ENCODE measurements around the gene PIGU.
"Not testable (repeated sequence)": the region's sequence is repeated elsewhere in the genome, so short reads cannot be mapped to it uniquely, and the experiment has no call there.

Gene PIGU, protein sequence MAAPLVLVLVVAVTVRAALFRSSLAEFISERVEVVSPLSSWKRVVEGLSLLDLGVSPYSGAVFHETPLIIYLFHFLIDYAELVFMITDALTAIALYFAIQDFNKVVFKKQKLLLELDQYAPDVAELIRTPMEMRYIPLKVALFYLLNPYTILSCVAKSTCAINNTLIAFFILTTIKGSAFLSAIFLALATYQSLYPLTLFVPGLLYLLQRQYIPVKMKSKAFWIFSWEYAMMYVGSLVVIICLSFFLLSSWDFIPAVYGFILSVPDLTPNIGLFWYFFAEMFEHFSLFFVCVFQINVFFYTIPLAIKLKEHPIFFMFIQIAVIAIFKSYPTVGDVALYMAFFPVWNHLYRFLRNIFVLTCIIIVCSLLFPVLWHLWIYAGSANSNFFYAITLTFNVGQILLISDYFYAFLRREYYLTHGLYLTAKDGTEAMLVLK

GRCh38 chr20:34676642-34677373 is at the start of gene PIGU:
TSS of gene PIGU (minus strand) at chr20:34677092. CDS start at chr20:34677085, 7 bp downstream.
- peak within 1 kb of the TSS; percentile 39 for H3K27ac ChIP-seq
- DNase-seq (ENCODE audit: low read depth, low spot score), result peak; percentile 83

DNA sequence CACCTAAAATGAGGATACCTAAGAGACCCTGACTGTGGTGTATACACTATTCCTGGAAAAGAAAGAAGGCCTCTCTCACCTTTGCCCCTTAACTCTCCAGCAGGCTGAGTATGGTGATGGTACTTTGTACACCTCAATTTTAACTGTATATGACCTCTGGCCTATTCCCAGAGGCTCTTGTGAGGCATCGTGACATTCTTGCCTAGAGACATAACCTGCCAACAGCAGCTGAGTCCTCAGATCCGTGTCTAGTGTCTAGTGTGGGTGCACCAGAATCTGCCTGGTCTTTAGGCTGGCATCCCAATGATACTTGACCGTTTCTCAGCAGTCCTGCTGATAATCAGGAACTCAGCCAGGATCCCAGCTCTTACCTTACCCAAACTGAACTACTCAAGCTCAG is 47.3 kb upstream of the PIGU start:
- DNase-seq (ENCODE audit: low read depth, low spot score), result no peak

DNA sequence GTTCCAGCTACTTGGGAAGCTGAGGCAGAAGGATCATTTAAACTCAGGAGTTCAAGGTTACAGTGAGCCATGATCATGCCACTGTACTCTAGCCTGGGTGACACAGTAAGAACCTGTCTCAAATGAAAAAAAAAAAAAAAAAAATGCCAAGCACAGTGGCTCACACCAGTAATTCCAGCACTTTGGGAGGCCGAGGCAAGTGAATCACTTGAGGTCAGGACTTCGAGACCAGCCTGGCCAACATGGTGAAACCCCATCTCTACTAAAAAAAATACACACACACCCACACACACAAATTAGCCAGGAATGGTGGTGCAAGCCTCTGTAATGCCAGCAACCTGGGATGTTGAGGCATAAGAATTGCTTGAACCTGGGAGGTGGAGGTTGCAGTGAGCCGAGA is 45.7 kb upstream of the PIGU start:
- not testable (repeated sequence) for H3K27ac ChIP-seq; DNase-seq (ENCODE audit: low read depth, low spot score)

More for the DNA sequence above, 47.3 kb upstream of the PIGU start:
- no peak overlapping the region for H3K27ac ChIP-seq

DNA sequence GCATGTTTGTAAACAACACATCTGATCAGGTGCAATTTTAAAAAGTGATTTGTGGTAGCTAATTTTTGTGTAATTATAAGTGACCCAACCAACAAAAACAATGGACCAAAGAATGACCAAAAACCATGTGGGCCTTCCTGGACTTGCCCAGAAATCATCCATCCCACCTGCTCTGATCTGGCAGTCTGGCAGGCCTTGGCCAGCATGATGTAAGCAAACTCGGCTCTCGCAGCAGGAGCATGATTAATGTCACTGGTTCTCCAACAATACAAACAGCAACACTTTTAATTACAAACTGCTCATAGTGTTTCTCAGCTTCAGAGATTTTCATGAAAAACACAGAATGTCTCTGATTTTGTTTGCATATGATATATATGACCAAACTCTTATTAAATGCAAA is 43.4 kb upstream of the PIGU start:
- H3K27ac ChIP-seq, result no peak overlapping the region
- no peak for DNase-seq (ENCODE audit: low read depth, low spot score)

- not testable (repeated sequence) for DNase-seq (ENCODE audit: low read depth, low spot score); H3K27ac ChIP-seq
Observed at GRCh38 chr20:34719242-34720017, 42.5 kb upstream of the PIGU start.

DNA sequence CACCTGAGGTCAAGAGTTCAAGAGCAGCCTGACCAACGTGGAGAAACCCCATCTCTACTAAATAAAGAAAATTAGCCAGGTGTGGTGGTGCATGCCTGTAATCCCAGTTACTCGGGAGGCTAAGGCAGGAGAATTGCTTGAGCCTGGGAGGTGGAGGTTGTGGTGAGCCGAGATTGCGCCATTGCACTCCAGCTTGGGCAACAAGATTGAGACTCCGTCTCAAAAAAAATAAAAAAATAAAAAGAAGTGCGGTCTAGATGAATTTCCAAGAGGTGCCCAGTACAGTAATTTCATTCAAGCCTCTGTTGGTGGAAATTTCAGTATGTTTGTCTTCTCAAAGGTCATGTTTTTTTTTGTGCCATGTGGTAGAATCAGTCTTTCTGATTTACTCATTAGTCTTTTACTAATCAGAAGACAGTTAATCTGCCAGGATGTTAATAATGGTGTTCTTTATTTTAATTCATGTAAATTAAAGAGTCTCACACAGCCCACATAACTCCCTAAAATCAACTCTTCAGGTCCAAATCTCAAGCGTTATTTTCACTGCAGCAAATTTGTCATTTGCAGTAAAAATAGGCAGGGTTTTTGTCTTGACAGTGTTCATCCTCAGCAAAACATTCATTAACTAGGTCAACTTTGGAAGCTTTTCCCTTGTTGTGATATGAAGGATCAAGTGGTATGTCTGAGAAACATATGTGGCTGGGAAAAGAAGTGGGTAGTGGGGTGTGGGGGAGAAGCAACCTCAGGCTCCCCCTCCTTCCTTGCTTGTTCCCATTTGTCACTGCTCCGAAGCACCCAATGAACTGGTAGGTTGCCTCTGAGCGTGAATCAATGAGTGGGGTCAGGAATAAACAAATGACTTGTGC is 40.6 kb upstream of the PIGU start:
- H3K27ac ChIP-seq, result no peak overlapping the region
- no peak for DNase-seq (ENCODE audit: low read depth, low spot score)

GRCh38 chr20:34716921-34717229 is 40.0 kb upstream of the PIGU start:
- DNase-seq (ENCODE audit: low read depth, low spot score), result no peak
- no peak overlapping the region for H3K27ac ChIP-seq

DNA sequence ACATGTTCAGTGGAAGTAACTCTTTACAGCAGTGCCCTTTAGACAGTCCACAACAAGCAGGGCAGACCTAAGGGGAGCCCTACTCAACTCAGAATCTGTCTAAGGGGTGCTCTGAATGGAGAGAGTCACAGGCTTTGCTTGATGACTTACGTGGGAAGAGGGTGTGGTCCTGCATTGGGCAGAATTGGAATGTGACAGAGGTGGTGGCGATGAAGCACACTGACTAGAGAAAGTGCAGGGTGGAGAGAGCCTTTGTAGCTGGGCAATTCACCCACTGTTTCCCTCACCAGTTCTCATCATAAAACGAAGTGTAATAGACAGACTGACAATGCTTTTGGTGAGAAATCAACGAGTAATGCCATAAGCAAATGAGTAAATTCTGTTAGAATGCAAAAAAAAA is 38.5 kb upstream of the PIGU start:
- DNase-seq (ENCODE audit: low read depth, low spot score), result no peak

GRCh38 chr20:34713944-34714515 is 37.1 kb upstream of the PIGU start:
- DNase-seq (ENCODE audit: low read depth, low spot score), result not testable (repeated sequence)
- H3K27ac ChIP-seq, result peak overlapping the region; percentile 27

More for the DNA sequence above, 38.5 kb upstream of the PIGU start:
- H3K27ac ChIP-seq, result no peak overlapping the region

GRCh38 chr20:34713194-34713943 is 36.5 kb upstream of the PIGU start:
- H3K27ac ChIP-seq, result peak overlapping the region; percentile 27
- DNase-seq (ENCODE audit: low read depth, low spot score), result peak; percentile 88

DNA sequence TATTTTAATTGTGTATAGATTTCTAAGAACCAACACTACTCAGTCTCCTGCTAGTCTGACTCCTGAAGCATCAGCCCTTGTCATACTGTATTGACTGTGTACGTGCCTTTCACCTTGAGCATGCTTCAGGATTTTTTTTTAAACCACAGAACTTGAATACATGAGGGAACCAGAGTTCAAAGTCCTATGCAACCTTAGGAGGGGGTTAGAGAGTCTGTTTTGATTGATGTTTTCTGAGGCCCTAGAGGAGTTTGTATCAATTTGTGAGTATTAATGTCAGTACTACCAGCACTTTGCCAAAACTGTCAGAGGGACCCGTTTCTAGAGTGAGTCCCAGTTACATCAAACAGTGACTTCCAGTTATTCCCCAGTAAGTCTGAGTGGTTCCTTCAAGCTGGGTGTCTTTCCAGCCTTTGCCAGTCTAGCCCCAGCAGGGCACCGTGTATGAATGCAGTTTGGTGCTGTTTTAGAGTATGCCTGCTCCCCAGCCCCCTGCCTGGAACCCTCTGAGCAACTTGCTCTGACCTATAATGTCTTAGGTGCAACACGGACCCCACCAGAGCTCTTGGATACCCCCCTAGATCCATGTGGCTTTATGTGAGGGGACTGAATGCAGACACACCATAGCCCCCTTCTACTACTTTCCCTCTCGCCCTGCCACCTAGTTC is 35.8 kb upstream of the PIGU start:
- no peak for DNase-seq (ENCODE audit: low read depth, low spot score)
- peak overlapping the region; percentile 27 for H3K27ac ChIP-seq

DNA sequence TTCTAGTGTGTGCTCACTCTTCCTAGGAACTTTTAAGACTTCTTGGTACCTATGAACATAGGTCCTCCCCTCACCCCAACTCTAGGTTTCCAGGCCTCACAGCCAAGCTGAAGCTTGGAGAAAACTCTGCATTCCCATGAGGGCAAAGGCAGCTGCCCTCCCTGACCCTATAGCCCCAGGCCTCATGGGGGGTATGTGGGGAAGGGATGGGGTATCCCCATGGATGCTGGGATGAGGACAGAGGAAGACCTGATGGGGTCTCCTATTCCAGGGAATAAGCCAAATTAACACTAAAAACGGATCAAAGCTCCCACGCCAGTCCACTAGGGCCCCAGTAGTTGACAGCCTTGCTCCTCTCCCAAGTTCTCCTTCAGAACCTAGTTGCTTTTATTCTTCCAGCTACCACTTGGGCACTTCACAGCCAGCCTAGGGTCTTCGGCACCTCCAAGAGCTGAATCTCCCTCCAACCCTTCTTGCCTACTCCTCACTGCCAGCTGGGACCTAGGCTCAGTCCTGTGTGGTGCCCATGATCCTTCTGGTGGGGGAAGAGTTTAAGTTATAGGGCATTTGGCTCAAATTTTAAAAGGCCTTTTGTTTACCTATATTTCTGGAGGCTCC is 35.0 kb upstream of the PIGU start:
- no peak for DNase-seq (ENCODE audit: low read depth, low spot score)
- no peak overlapping the region for H3K27ac ChIP-seq

DNA sequence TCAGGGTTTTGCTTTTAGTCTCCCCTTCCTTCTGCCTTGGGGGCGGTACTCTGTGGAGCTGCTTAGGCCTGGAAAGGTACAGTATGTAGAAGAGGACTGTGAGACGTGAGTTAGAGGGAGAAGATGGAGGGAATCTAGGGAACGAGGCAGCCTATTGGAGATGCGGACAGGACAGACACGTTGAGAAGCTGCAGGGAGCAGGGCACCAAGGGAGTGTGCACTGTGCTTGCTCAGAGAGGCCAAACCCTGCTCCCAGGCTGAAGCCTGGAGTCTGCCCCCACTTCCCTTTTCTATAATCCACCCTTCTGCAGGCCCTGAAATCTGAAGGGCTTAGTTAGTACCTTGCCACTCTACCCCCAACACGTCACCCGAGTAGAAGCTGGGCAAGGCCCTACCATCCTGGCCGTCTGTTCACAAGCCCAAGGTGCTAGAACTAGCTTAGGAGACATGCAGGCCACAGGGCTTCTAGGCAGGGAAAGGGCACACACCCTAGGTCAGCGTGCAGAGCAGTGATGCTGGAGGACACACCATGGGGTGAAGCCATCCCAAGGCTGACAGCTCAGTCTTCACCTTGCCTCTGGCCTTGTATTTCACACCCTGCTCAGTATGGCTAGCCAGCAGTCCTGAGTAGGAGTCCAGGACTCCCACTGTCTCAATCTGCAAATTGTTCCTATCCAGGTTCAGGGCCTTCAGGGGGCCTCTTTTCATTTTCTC is 34.1 kb upstream of the PIGU start:
- no peak overlapping the region for H3K27ac ChIP-seq
- DNase-seq (ENCODE audit: low read depth, low spot score), result no peak

GRCh38 chr20:34710568-34710839 is 33.6 kb upstream of the PIGU start:
- no peak for DNase-seq (ENCODE audit: low read depth, low spot score)
- H3K27ac ChIP-seq, result no peak overlapping the region

DNA sequence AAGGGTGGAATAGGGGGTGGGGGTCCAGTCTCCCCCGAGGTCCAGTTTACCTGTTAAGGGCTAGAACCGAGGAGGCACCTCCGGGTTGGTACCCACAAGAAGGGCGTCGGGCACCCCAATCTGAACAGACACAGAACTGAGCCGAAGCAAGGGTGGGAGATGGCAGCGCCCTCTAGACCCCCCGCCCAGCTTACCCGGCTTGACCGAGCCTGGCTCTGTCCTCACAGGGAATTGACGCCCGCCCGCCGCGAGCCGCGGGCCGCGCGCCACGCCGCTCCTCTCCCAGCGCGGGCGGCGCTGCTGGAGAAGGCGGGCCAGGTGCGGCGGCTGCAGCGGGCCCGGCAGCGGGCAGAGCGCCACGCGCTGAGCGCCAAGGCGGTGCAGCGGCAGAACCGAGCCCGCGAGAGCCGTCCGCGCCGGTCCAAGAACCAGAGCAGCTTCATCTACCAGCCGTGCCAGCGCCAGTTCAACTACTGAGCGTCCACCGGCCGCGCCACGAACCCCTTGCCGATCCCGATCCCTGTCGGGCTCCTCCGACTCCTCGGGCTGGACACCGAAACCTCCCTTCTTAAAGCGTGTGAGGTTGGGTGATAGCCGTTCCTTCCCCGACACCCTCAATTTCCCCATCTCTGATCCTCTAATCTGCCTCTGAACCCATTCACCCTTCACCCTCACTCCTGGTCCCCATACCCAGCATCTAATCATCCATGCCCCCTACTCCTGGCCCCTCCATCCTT is 33.1 kb upstream of the PIGU start:
- peak overlapping the region; percentile 32 for H3K27ac ChIP-seq
- DNase-seq (ENCODE audit: low read depth, low spot score), result no peak

- peak overlapping the region; percentile 32 for H3K27ac ChIP-seq
- DNase-seq (ENCODE audit: low read depth, low spot score), result no peak
Observed at GRCh38 chr20:34709044-34709830, 32.3 kb upstream of the PIGU start.
